PC-3 (cell line): ENCODE results near the gene NFATC2. TPM values are rescaled to one million over a fixed set of nuclear protein-coding genes. Genes with fewer than 3 reads are reported as not detected.

Experiments
- ATAC-seq: fragments of 200-7000 bp; cut with Tn5 transposase; 2 replicates; pipeline ENCODE4 v1.9.1; 2020; ENCODE audit warnings: mild to moderate bottlenecking, moderate library complexity
- BruUV-seq: library from RNA; stranded (reverse); fragments of 400-500 nt; replicated peaks from 2 replicates; lab custom pipeline; 2021; lab: Mats Ljungman, UMichigan
- CTCF ChIA-PET: fragments of 300-600 bp; sonication (Branson Sonifier 250); formaldehyde crosslinking; loops from one replicate; lab custom pipeline; 2022; ENCODE audit warnings: antibody characterized with exemption; lab: Charles Lee
- POLR2A ChIA-PET: fragments of 300-600 bp; sonication (Branson Sonifier 250); formaldehyde crosslinking; loops from one replicate; lab custom pipeline; 2022; ENCODE audit warnings: antibody characterized with exemption; ENCODE audit not compliant: unreplicated experiment; lab: Charles Lee
- DNase-seq: peaks from one replicate; pipeline ENCODE4 v3.0.0-alpha.2; 2015
- H2AFZ ChIP-seq: fragments of 300-600 bp; sonication (generic); 2 replicates; pipeline ENCODE4 v1.6.0; 2016; ENCODE audit warnings: antibody characterized with exemption, low read length
- H3F3A ChIP-seq: fragments of 300-600 bp; sonication (generic); one replicate; pipeline ENCODE4 v1.6.0; 2017; ENCODE audit warnings: antibody characterized with exemption, low read length, control low read depth, mild to moderate bottlenecking; ENCODE audit not compliant: unreplicated experiment
- H3K27ac ChIP-seq: fragments of 300-600 bp; sonication (generic); 2 replicates; pipeline ENCODE4 v1.5.1; 2016; ENCODE audit warnings: mild to moderate bottlenecking, low read length
- H3K27me3 ChIP-seq: fragments of 300-600 bp; sonication (generic); 2 replicates; pipeline ENCODE4 v1.6.1; 2016; ENCODE audit warnings: low read length, mixed read lengths
- H3K36me3 ChIP-seq: fragments of 300-600 bp; sonication (generic); 2 replicates; pipeline ENCODE4 v1.6.1; 2016; ENCODE audit warnings: low read depth, mixed run types, low read length, mixed read lengths
- H3K4me1 ChIP-seq: fragments of 300-600 bp; sonication (generic); 2 replicates; pipeline ENCODE4 v1.5.1; 2016; ENCODE audit warnings: low read length; ENCODE audit not compliant: insufficient read depth
- H3K4me2 ChIP-seq: fragments of 300-600 bp; sonication (generic); 2 replicates; pipeline ENCODE4 v1.6.0; 2016; ENCODE audit warnings: low read length
- H3K4me3 ChIP-seq: fragments of 300-600 bp; sonication (generic); 2 replicates; pipeline ENCODE4 v1.5.1; 2016; ENCODE audit warnings: mild to moderate bottlenecking, low read length, mixed read lengths
- H3K79me2 ChIP-seq: fragments of 300-600 bp; sonication (generic); 2 replicates; pipeline ENCODE4 v1.6.1; 2017; ENCODE audit warnings: low read length, mixed read lengths
- H3K9ac ChIP-seq: fragments of 300-600 bp; sonication (generic); 2 replicates; pipeline ENCODE4 v1.6.0; 2016; ENCODE audit warnings: mild to moderate bottlenecking, low read length
- H3K9me2 ChIP-seq: fragments of 300-600 bp; sonication (generic); replicated peaks from 2 replicates; pipeline ENCODE4 v1.6.1; 2016; ENCODE audit warnings: mixed run types, low read length, mixed read lengths
- H3K9me3 ChIP-seq: fragments of 300-600 bp; sonication (generic); 2 replicates; pipeline ENCODE4 v1.6.1; 2016; ENCODE audit warnings: low read length, mixed read lengths
- H4K20me1 ChIP-seq: fragments of 300-600 bp; sonication (generic); 2 replicates; pipeline ENCODE4 v1.6.1; 2016; ENCODE audit warnings: low read length, mixed read lengths
- CTCF ChIP-seq: fragments of 300-600 bp; sonication (generic); conservative IDR thresholded peaks from 2 replicates; pipeline ENCODE4 v1.5.1; 2017; ENCODE audit warnings: antibody characterized with exemption, low read depth, mild to moderate bottlenecking, low read length
- EZH2 ChIP-seq: fragments of 300-600 bp; sonication (generic); IDR thresholded peaks from one replicate; pipeline ENCODE4 v1.6.1; 2017; ENCODE audit warnings: antibody characterized with exemption, mild to moderate bottlenecking, low read length; ENCODE audit not compliant: unreplicated experiment
- EZH2phosphoT487 ChIP-seq: fragments of 300-600 bp; sonication (generic); IDR thresholded peaks from 2 replicates; pipeline ENCODE4 v1.6.1; 2018; ENCODE audit warnings: mild to moderate bottlenecking, antibody characterized with exemption, low read length, borderline replicate concordance
- intact Hi-C: fragments of 100-400 bp; cut with micrococcal nuclease; formaldehyde crosslinking; loops from 2 replicates; pipeline ENCODE4 v1.9.0; 2023
- total RNA-seq: library from RNA; depleted of rRNA; stranded (reverse); fragments of >200 nt; gene quantifications from 2 replicates; pipeline ENCODE4 v1.2.3, GENCODE V29; 2014

Gene NFATC2
- total RNA-seq, 1 experiment from 2014 or later: 12.9 TPM

GRCh38 chr20:51378171-51378928 lies 164.2 kb downstream of the NFATC2 start:
- Histone ChIP-seq H4K20me1 (no peaks in the 10 kb centered on the region), H3K27me3 (no peaks in the 10 kb centered on the region), H3K9me3 (no peaks in the 10 kb centered on the region), H3K4me1 (peaks cover 19% of the 10 kb centered on the region), H3F3A (peaks cover 3% of the 10 kb centered on the region), H2AFZ (no peak overlapping the region), H3K9me2 (no peaks in the 10 kb centered on the region), H3K27ac (no peak overlapping the region), H3K79me2 (no peaks in the 10 kb centered on the region), H3K36me3 (no peaks in the 10 kb centered on the region), H3K9ac (no peak overlapping the region), H3K4me3 (no peak overlapping the region), H3K4me2 (no peak overlapping the region)
- no peak for DNase-seq
- CTCF ChIA-PET: no interaction called here
- BruUV-seq: no TSS peak
- POLR2A ChIA-PET: no interaction called here
- no peak for ATAC-seq
- intact Hi-C loops: no loop called here
- TF ChIP-seq CTCF: peak; percentile 41; the same call in 1 of the 2 replicates
- TF ChIP-seq EZH2phosphoT487: no peak
- no peak for TF ChIP-seq EZH2

GRCh38 chr20:51377132-51377531 lies 165.4 kb downstream of the NFATC2 start:
- no peak for ATAC-seq
- no peak for DNase-seq
- no peaks in the 10 kb centered on the region for H4K20me1 ChIP-seq
- H3K9me3 ChIP-seq: no peaks in the 10 kb centered on the region
- H3K36me3 ChIP-seq: no peaks in the 10 kb centered on the region
- POLR2A ChIA-PET: no interaction called here
- no peak overlapping the region for H2AFZ ChIP-seq
- no peak overlapping the region for H3K4me2 ChIP-seq
- intact Hi-C loops: no loop called here
- H3K27ac ChIP-seq: no peak overlapping the region
- no peaks in the 10 kb centered on the region for H3K27me3 ChIP-seq
- H3K4me1 ChIP-seq: peaks cover 11% of the 10 kb centered on the region
- CTCF ChIA-PET: no interaction called here
- no peaks in the 10 kb centered on the region for H3K79me2 ChIP-seq
- no peak overlapping the region for H3K9ac ChIP-seq
- no peak overlapping the region for H3K4me3 ChIP-seq
- no peaks in the 10 kb centered on the region for H3F3A ChIP-seq
- TF ChIP-seq EZH2phosphoT487 (no peak), EZH2 (no peak), CTCF (no peak)
- H3K9me2 ChIP-seq: no peaks in the 10 kb centered on the region
- BruUV-seq: no TSS peak

GRCh38 chr20:51376111-51376510 lies 166.4 kb downstream of the NFATC2 start:
- no peak overlapping the region for H3K4me3 ChIP-seq
- no peak overlapping the region for H2AFZ ChIP-seq
- no peaks in the 10 kb centered on the region for H3K9me2 ChIP-seq
- no peaks in the 10 kb centered on the region for H3K36me3 ChIP-seq
- no peak overlapping the region for H3K9ac ChIP-seq
- no peaks in the 10 kb centered on the region for H3K79me2 ChIP-seq
- intact Hi-C loops: no loop called here
- ATAC-seq (no peak), DNase-seq (no peak)
- CTCF ChIA-PET: no interaction called here
- H3K27me3 ChIP-seq: no peaks in the 10 kb centered on the region
- TF ChIP-seq EZH2phosphoT487 (no peak), CTCF (no peak), EZH2 (no peak)
- H3K4me2 ChIP-seq: no peak overlapping the region
- no peak overlapping the region for H3K27ac ChIP-seq
- BruUV-seq: no TSS peak
- POLR2A ChIA-PET: no interaction called here
- peaks cover 9% of the 10 kb centered on the region; the same call in 1 of the 2 replicates for H3K4me1 ChIP-seq
- H3K9me3 ChIP-seq: no peaks in the 10 kb centered on the region
- H3F3A ChIP-seq: no peaks in the 10 kb centered on the region
- no peaks in the 10 kb centered on the region for H4K20me1 ChIP-seq
